ENCODE data around the gene CAMK1. TPM values are rescaled to one million over a fixed set of nuclear protein-coding genes. Genes with fewer than 3 reads are reported as not detected.

Gene CAMK1
- 16.5 and 28.8 TPM in 2 replicates for total RNA-seq

DNA sequence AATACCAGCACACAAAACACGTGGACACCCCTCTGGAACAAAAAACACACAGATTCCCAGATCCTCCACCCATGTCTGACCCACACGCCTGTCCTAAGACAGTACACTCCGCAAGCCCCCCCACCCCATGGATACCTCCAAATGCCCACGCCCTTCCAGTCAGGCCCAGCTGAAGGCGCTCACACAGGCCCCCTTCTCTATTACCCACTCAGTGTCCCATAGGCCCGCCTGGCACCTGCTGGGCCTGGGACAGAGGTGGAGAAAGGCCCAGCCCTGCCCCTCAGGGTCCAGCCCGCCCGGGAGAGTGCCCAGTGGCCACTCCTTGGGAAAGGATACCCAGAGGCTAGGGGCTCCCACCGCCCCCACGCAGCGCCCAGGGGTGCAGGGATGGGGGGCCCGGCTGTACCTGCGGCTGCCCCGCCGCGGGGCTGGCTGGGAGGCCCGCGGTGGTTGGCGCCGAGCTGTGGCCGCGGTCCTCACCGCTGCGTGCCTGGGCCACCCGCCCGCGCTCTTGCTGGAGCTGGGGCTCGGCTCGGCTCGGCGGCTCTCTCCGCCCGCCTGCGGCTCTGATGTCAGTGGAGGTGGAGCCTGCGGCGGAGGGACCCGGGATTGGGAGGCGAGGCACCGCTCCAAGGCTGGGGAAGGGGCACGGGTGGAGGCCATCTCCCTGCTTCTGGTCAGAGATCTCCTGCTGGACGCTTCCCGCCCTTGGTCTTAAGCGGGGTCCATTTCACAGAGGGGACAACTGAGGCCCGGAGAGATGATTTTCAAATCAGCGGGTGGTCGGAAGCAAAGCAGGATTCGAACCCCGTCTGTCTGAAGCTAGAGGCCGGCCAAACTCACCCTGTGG, at the start of gene CAMK1:
CAMK1 (minus strand) TSS at position 522 of the 850 bp plus-strand sequence. CDS start 2,198 bp downstream, outside the sequence.
- DNase-seq (ENCODE audit: extremely low read depth, low read depth, low spot score), result no peak

GRCh38 chr3:9818666-9819335, 49.1 kb upstream of the CAMK1 start:
- DNase-seq (ENCODE audit: extremely low read depth, low read depth, low spot score), result no peak

GRCh38 chr3:9817436-9817835, 47.7 kb upstream of the CAMK1 start:
- DNase-seq (ENCODE audit: extremely low read depth, low read depth, low spot score), result no peak

GRCh38 chr3:9815986-9816385, 46.2 kb upstream of the CAMK1 start:
- no peak for DNase-seq (ENCODE audit: extremely low read depth, low read depth, low spot score)

DNA sequence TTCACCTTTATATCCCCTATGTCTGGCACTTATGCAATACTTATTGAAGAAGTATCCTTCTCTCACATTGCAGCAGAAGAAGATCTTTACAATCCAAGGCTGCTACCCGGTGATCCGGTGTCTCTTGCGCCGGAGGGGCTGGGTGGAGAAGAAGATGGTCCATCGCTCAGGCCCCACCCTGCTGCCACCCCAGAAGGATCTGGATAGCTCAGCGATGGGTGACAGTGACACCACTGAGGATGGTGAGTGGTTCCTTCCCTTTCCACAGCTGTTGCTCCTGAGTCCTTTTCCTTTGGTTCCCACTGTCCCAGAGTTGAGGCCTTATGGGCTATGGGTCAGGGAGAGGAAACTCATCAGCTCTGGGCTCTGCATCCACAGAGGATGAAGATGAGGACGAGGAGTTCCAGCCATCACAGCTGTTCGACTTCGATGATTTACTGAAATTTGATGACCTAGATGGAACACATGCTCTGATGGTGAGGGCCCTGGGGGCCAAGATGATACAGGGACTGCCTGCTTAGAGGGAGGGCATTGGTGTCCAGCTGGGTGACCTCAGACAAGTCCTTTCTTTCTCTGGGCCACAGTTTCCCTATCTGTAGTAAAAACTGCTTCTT, 43.2 kb upstream of the CAMK1 start:
- DNase-seq (ENCODE audit: extremely low read depth, low read depth, low spot score), result no peak

GRCh38 chr3:9810846-9811245, 41.1 kb upstream of the CAMK1 start:
- DNase-seq (ENCODE audit: extremely low read depth, low read depth, low spot score), result no peak

GRCh38 chr3:9810433-9810770, 40.7 kb upstream of the CAMK1 start:
- no peak for DNase-seq (ENCODE audit: extremely low read depth, low read depth, low spot score)

DNA sequence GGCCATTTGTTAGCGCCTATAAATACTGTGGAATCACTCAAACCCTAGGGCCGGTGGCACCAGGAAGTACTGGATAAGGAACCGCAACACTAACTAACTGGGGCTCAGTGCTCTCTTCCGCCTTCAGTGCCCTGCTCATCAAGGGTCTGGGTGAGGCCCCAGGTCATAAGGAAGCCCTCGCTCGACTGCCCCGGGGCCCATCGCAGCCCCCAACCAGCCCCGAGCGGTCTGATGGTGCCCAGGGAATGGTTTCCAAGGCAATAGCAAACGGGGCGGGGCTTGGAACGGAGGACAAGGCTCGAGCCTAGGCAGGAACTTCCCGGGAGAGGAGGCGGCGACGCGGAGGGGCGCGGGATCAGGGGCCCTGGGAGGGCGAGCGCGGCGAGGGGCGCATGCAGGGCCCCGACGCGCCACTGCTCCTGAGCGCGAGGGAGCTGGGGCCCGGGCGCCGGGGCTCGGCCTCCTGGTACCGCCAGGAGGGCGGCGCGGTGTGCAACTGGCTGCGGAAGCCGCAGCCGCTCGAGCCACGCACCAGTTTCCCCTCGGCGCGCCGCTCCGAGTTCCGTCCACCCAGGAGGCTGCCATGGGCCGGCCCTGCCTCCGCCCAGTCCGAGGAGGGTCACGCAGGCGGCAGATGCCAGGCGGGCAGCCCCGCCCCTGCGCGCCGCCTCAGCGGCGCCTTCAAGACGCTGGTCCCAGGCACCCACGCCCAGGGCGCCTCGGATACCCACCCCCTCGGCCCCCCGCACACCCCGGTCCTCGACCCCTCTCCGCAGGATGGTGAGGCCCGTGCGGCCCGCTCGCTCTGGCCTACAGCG, 40.1 kb upstream of the CAMK1 start, which contains the start of gene TTLL3:
TTLL3 (plus strand) TSS at position 648 of the 818 bp plus-strand sequence. CDS start 400 bp downstream, outside the sequence.
- DNase-seq (ENCODE audit: extremely low read depth, low read depth, low spot score), result no peak

GRCh38 chr3:9809239-9809614, 39.5 kb upstream of the CAMK1 start:
- DNase-seq (ENCODE audit: extremely low read depth, low read depth, low spot score), result no peak

DNA sequence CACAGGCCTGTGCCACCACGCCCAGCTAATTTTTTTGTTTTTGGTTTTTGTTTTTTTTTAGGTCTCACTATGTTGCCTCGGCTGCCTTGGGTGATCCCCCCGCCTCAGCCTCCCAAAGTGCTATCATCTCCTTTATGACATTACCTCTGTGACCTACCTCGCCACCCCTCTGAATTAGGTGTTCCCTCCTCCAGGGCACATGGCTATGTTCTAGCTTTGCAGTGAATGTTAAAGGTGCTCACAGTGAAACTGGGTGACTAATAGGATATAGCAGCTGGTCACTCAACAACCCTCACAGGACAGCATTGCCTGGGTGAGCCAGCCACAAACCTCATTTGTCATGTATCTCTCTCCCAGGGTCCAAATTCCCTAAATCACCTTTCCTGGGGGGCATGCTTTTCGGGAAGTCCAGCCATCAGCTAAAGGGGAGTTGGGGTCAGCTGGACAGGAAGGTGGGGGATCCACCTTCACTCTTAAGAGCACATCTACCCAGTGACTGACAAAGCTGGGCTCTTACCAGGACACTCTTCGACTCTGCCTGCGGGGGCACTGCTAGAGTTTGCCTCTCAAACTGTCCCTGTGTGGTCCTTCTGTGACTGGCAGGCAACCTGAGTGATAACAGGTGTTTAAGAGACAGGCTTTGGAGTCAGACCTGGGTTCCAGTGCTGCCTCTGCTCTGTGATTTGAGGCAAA, 38.7 kb upstream of the CAMK1 start:
- no peak for DNase-seq (ENCODE audit: extremely low read depth, low read depth, low spot score)

DNA sequence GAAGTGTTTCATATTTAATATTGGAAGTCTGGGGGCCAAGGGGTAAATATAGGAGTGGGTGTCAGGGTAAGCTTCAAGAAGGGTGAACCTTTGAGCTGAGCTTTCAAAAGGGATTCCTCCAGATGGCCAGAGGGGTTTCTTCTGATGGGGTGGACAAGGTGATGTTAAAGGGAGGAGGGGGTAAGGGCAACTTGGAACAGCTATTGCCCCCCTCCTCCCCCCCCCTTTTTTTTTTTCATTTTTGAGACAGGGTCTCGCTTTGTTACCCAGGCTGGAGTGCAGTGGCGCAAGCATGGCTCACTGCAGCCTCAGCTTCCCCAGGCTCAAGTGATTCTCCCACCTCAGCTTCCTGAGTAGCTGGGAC, 38.2 kb upstream of the CAMK1 start:
- no peak for DNase-seq (ENCODE audit: extremely low read depth, low read depth, low spot score)

DNA sequence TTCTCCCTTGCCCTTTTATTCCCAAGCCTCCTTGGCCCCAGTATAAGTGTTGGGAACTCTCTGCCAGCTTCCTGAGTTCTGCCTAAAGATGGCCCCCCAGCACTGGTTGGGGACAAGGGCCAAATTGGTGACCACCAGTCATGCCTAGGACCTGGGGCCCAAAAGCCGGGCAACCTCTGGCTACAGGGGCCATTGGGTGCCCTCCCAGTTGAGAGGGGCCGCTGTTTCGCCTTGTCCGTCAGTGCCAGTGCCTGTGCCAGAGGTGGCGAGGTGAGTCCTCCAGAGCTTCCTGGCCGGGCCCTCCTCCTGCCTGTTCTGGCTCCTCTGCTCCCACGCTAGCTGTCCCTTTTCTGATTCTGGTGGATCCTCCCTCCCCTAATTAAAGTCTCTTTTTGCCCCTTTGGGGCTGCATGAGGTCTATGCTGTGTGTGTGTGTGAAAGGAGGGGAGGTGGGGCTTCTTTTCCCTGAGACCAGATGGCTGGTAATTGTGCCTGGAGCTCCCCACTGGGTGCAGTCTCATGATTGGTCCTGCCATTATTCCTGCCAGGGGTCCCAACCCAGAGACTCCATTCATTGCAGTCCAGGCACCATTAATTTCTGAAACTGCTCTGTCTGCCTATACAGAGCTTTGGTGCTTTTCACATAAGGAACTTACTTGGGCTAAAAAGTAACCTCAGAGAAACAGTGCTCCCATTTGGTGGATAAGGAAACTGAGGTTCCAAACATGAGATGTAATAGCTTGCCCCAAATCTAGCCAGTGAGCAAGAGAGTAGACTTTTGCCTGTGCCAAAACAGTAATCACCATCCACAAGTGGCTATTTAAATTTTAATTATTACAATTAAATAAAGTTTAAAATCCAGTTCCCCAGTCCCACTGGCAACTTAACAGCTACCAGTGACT, 37.2 kb upstream of the CAMK1 start:
- no peak for DNase-seq (ENCODE audit: extremely low read depth, low read depth, low spot score)

DNA sequence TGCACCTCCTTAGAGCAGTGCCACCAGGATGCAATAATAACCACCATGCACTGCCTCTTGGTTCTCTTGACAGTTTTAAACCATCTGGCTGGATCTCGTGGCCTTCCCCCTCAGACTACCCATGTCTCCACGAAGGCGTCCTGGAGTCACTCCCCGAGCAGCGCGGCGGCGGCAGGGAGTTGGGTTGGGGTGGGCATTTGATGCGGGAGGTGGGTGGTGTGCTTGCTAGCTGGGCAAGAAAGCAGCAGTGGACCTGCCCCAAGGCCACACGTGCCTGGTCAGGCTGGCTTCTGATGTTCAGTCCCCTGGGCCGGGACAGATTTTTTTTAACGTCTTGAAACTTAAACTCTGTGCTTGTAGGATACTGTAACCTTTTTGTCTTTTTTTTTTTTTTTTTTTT, 36.4 kb upstream of the CAMK1 start:
- DNase-seq (ENCODE audit: extremely low read depth, low read depth, low spot score), result no peak

- DNase-seq (ENCODE audit: extremely low read depth, low read depth, low spot score), result no peak
These were observed 35.2 kb upstream of the CAMK1 start for GRCh38 chr3:9804996-9805395.

GRCh38 chr3:9803494-9803893, 33.7 kb upstream of the CAMK1 start:
- DNase-seq (ENCODE audit: extremely low read depth, low read depth, low spot score), result no peak

DNA sequence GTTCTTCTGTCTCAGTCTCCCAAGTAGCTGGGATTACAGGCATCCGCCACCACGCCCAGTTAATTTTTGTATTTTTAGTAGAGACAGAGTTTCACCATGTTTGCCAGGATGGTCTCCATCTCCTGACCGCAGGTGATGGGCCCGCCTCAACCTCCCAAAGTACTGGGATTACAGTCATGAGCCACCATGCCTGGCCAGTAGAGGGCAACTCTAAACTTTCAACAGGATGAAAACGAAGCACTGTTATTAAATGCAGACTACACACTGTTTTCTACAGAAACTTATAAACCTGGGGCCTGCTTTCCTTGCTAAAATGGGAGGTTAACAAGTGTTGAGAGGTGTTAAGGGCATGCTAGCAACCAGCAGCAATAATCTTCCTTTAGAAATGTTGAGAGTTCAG, 30.8 kb upstream of the CAMK1 start:
- no peak for DNase-seq (ENCODE audit: extremely low read depth, low read depth, low spot score)

DNA sequence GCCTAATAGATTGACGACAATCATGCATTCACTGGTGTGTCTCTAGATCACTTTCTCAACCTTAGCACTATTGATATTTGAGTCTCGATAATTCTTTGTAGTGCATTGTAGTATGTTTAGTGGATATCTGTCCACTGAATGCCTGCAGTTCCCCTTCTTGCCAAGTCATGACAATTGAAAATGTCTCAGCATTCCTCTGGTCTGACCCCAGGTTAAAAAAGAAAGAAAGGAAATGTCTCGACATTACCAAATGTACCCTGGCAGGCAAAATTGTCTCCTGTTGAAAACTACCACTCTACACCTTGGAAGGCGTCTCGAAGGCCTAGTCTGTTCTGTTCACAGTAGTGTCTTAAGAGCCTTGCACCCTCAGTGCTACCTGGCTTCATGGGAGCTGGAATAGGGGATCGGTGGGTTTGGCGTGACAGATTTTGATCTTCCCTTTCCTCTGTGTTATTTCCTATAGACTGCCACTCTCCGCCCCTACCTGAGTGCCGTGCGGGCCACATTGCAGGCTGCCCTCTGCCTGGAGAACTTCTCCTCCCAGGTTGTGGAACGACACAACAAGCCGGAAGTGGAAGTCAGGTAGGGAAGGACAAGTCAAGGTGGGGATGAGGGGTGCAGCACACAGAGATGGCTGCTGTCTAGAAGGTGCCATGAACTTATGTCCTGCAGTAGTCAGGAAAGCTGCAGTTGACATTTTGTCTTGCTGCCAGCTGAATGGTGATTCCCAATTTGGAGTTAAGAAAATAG, 27.6 kb upstream of the CAMK1 start:
- DNase-seq (ENCODE audit: extremely low read depth, low read depth, low spot score), result no peak

DNA sequence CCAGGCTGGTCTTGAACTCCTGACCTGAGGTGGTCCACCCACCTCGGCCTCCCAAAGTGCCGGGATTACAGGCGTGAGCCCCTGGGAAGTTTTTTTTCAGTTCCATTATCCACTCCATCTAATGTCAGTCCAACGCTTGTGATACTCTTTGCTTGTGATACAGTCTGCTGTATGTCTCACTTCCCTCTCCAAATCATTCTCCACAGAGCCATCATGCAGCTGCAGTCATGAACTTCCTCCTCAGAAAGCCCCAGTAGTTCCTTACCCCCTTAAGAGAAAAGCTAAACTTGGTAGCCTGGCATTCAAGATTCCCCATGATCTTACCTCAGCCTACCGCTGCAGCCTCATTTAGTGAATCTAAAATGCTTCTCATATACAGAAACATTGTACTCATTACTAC, 25.5 kb upstream of the CAMK1 start:
- DNase-seq (ENCODE audit: extremely low read depth, low read depth, low spot score), result no peak

DNA sequence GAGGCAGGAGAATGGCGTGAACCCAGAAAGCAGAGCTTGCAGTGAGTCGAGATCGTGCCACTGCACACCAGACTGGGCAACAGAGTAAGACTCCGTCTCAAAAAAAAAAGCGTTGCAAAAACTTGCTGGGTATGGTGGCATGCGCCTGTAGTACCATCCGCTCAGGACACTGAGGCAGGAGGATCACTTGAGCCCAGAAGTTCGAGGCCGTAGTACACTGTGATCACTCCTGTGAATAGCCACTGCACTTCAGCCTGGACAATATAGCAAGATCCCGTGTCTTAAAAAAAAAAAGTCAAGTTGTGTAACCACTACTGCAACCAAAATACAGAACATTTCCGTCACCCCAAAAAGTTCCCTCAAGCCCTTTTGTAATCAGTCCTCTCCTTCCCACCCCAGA, 24.7 kb upstream of the CAMK1 start:
- DNase-seq (ENCODE audit: extremely low read depth, low read depth, low spot score), result no peak

All from glomerular endothelial cell (primary cell).